Trophoblast cell (in vitro differentiated cells and primary cell): Measurements from ENCODE around the gene CNOT3.

Source experiments
- DNase-seq, 2 donors: peaks; one replicate each; pipeline ENCODE4 v3.0.0-alpha.2; 2016
- H2AFZ ChIP-seq: 2 replicates; pipeline ENCODE4 v1.6.1; 2013; ENCODE audit warnings: low read length, moderate library complexity, mild to moderate bottlenecking; ENCODE audit not compliant: insufficient read depth, poor library complexity
- H2AK5ac ChIP-seq: 2 replicates; pipeline ENCODE4 v1.6.1; 2013; ENCODE audit warnings: mild to moderate bottlenecking, low read length
- H2BK120ac ChIP-seq: 2 replicates; pipeline ENCODE4 v1.6.1; 2013; ENCODE audit warnings: low read length, mild to moderate bottlenecking, moderate library complexity; ENCODE audit not compliant: insufficient read depth, poor library complexity
- H2BK12ac ChIP-seq: 2 replicates; pipeline ENCODE4 v1.6.1; 2013; ENCODE audit warnings: mild to moderate bottlenecking, low read length, moderate library complexity
- H2BK5ac ChIP-seq: 2 replicates; pipeline ENCODE4 v1.6.1; 2013; ENCODE audit warnings: low read length, low read depth, moderate library complexity, mild to moderate bottlenecking; ENCODE audit not compliant: poor library complexity
- H3K14ac ChIP-seq: 2 replicates; pipeline ENCODE4 v1.6.1; 2013; ENCODE audit warnings: mild to moderate bottlenecking, low read length
- H3K18ac ChIP-seq: 2 replicates; pipeline ENCODE4 v1.6.1; 2013; ENCODE audit warnings: mild to moderate bottlenecking, low read length
- H3K23ac ChIP-seq: 2 replicates; pipeline ENCODE4 v1.6.1; 2013; ENCODE audit warnings: low read length
- H3K27ac ChIP-seq: 2 replicates; pipeline ENCODE4 v1.5.1; 2013; ENCODE audit warnings: low read depth, mild to moderate bottlenecking, inconsistent platforms, low read length, moderate library complexity
- H3K27me3 ChIP-seq: 2 replicates; pipeline ENCODE4 v1.6.1; 2013; ENCODE audit warnings: inconsistent platforms, mild to moderate bottlenecking, low read length, moderate library complexity; ENCODE audit not compliant: insufficient read depth
- H3K36me3 ChIP-seq, 2 experiments: 1 replicate in 1 of 2; 2 replicates in 1 of 2; pipeline ENCODE4 v1.6.1; 2013; ENCODE audit warnings: low read length in 2 of 2, mild to moderate bottlenecking in 2 of 2, moderate library complexity in 1 of 2; ENCODE audit not compliant: insufficient read depth in 2 of 2, control insufficient read depth in 1 of 2
- H3K4ac ChIP-seq: 2 replicates; pipeline ENCODE4 v1.6.1; 2013; ENCODE audit warnings: low read depth, mild to moderate bottlenecking, low read length, moderate library complexity
- H3K4me1 ChIP-seq, 2 experiments: 1 replicate in 1 of 2; 2 replicates in 1 of 2; pipeline ENCODE4 v1.6.1; 2013; ENCODE audit warnings: low read length in 2 of 2, mild to moderate bottlenecking in 2 of 2, moderate library complexity in 1 of 2; ENCODE audit not compliant: insufficient read depth in 2 of 2, control insufficient read depth in 1 of 2
- H3K4me2 ChIP-seq: 2 replicates; pipeline ENCODE4 v1.6.1; 2013; ENCODE audit warnings: inconsistent platforms, mild to moderate bottlenecking, low read length, moderate library complexity
- H3K4me3 ChIP-seq: 2 replicates; pipeline ENCODE4 v1.5.1; 2013; ENCODE audit warnings: mild to moderate bottlenecking, low read depth, low read length, inconsistent platforms
- H3K79me1 ChIP-seq: one replicate; pipeline ENCODE4 v1.6.1; 2013; ENCODE audit warnings: low read length
- H3K79me2 ChIP-seq: 2 replicates; pipeline ENCODE4 v1.6.1; 2013; ENCODE audit warnings: low read length, mild to moderate bottlenecking; ENCODE audit not compliant: control insufficient read depth, insufficient read depth, poor library complexity
- H3K9ac ChIP-seq: 2 replicates; pipeline ENCODE4 v1.6.1; 2013; ENCODE audit warnings: mild to moderate bottlenecking, low read length
- H3K9me3 ChIP-seq: 2 replicates; pipeline ENCODE4 v1.6.1; 2013; ENCODE audit warnings: low read depth, mild to moderate bottlenecking, control low read depth, inconsistent platforms, low read length; ENCODE audit not compliant: insufficient read depth
- H4K12ac ChIP-seq: 2 replicates; pipeline ENCODE4 v1.6.1; 2013; ENCODE audit warnings: low read depth, mild to moderate bottlenecking, low read length, moderate library complexity
- H4K8ac ChIP-seq: 2 replicates; pipeline ENCODE4 v1.6.1; 2013; ENCODE audit warnings: low read depth, mild to moderate bottlenecking, low read length, moderate library complexity
- H4K91ac ChIP-seq: one replicate; pipeline ENCODE4 v1.6.1; 2013; ENCODE audit warnings: low read depth, mild to moderate bottlenecking, low read length, moderate library complexity
- WGBS: extraction: QIAGEN DNeasy Blood & Tissue Kit; methylation state at CpG from one replicate; pipeline ENCODE4 v1.1.7; 2013; ENCODE audit warnings: missing lambda C conversion rate; ENCODE audit not compliant: insufficient read length, insufficient coverage; ENCODE audit errors: extremely low coverage; 5-methylcytosine and 5-hydroxymethylcytosine counted together

Gene CNOT3

DNA sequence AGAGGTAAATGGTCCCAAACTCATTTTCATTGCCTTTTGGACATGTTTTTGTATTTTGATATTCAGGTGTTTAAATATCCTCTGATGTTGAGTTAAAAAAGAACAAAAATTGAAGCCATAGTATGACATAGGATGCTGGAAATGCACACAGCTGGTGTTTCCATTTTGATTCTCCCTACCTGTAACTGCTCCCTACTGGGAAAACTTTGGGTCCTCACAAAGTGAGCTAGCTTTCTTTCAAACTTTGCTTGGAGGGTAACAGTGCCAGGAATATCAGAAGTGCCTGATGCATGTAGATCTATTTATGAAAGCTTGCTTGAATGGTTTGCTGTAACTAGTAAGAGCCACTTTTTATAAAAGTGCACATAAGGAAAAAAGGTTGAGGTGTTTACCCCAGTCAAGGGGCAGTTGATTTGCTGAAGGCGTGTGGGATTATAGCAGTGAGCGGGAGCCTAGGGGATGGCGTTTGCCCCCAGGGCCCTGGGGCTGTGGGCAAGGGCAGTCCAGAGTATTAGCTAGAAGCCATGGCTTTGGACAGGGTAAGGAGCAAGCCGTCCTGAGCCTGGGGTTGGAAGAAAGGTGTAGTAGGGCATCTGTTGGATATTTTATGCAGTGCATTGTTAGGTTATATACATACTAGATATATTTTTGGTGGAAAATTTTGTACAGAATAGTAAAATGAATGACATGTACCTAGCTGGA is 67.4 kb downstream of the CNOT3 start:
- H3K9ac ChIP-seq: no peak overlapping the region
- peaks cover 62 to 79% of the 10 kb centered on the region in 2 experiments for H3K36me3 ChIP-seq
- peaks cover 26% of the 10 kb centered on the region for H3K79me2 ChIP-seq
- H3K27me3 ChIP-seq: no peaks in the 10 kb centered on the region
- H4K8ac ChIP-seq: no peak overlapping the region
- no peak overlapping the region for H2AK5ac ChIP-seq
- no peak overlapping the region for H3K23ac ChIP-seq
- no peak overlapping the region for H2BK120ac ChIP-seq
- WGBS: no CpG with 5 or more reads among the region's 4 CpGs
- H3K18ac ChIP-seq: no peak overlapping the region
- no peaks in the 10 kb centered on the region for H3K9me3 ChIP-seq
- no peak overlapping the region for H3K4ac ChIP-seq
- H4K91ac ChIP-seq: no peak overlapping the region
- H3K14ac ChIP-seq: no peak overlapping the region
- no peak overlapping the region for H2BK5ac ChIP-seq
- H4K12ac ChIP-seq: no peak overlapping the region
- H3K4me1 ChIP-seq: peaks cover 26 to 27% of the 10 kb centered on the region in 2 experiments
- no peak overlapping the region for H2AFZ ChIP-seq
- H2BK12ac ChIP-seq: no peak overlapping the region
- H3K4me3 ChIP-seq: no peak overlapping the region
- H3K27ac ChIP-seq: no peak overlapping the region
- H3K4me2 ChIP-seq: no peak overlapping the region
- peaks cover 11% of the 10 kb centered on the region for H3K79me1 ChIP-seq
- DNase-seq: no peak
